Measurements from ENCODE around the gene GRK5. TPM values are rescaled to one million over a fixed set of nuclear protein-coding genes. Genes with fewer than 3 reads are reported as not detected.

The GRK5 gene
- total RNA-seq, 1 experiment from 2014 or later = 1.2 TPM

DNA sequence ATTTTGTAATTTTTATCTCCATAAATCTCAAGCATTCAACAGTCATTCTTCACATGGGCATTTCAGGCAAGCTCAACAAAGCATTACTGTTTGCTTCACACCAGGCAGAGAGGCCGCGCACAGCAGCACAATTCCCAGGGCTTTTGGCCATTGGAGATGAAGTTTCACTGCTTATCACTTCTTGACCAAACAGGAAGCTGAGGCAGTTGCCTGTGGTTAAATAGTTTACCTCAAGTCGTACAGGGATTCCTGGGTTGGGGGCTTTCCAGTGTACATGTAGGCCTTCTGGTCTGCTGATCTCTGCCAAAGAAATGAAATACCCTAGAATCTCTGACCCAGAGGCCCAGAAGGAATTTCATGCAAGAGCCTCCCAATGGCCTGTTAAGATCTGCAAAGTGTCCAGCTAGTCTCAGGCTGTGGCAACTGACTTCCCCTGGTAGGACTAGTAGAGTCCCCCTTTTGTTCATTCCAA lies 17.5 kb upstream of the GRK5 start:
- H2BK15ac ChIP-seq (ENCODE audit: low read depth, low read length) = no peak overlapping the region
- peaks cover 12% of the 10 kb centered on the region for H3K27me3 Mint-ChIP-seq (ENCODE audit: low read depth)
- H3K23me2 ChIP-seq (ENCODE audit: insufficient read length, low read depth, low read length, poor library complexity, severe bottlenecking) = no peaks in the 10 kb centered on the region
- no peaks in the 10 kb centered on the region for H3K9me3 ChIP-seq (ENCODE audit: control insufficient read depth, low read depth, low read length)
- no peak overlapping the region; a peak in 1 of 7 replicates for H3K27ac Mint-ChIP-seq
- H3K9me3 Mint-ChIP-seq = no peaks in the 10 kb centered on the region
- H2AFZ ChIP-seq (ENCODE audit: low read length) = no peak overlapping the region
- H3K4me1 ChIP-seq (ENCODE audit: insufficient read depth, low read length) = no peaks in the 10 kb centered on the region
- no peaks in the 10 kb centered on the region for H3K36me3 Mint-ChIP-seq (ENCODE audit: insufficient read depth in 1 of 3, low read depth in 3 of 3)
- no peaks in the 10 kb centered on the region for H3K79me2 ChIP-seq (ENCODE audit: insufficient read depth, low read length)
- H4K20me1 ChIP-seq (ENCODE audit: control insufficient read depth, insufficient read depth, insufficient read length) = no peaks in the 10 kb centered on the region
- H3T11ph ChIP-seq (ENCODE audit: low read length) = no peak overlapping the region
- H3K4me2 ChIP-seq (ENCODE audit: insufficient read depth, insufficient read length, low read length) = no peak overlapping the region
- no peak overlapping the region for H4K91ac ChIP-seq (ENCODE audit: insufficient read length, low read depth, low read length)
- H3K4me1 Mint-ChIP-seq = peaks cover 2 to 5% of the 10 kb centered on the region in 2 experiments; a peak in 2 of 4 replicates
- no peaks in the 10 kb centered on the region; the same call in 1 of the 2 replicates for H3K27me3 ChIP-seq (ENCODE audit: insufficient read depth, low read length)
- H2BK120ac ChIP-seq (ENCODE audit: low read depth, low read length, poor library complexity, severe bottlenecking) = no peak overlapping the region
- H4K8ac ChIP-seq (replicated peaks; ENCODE audit: insufficient read length, low read depth, low read length) = no peak overlapping the region
- H3K4me3 Mint-ChIP-seq = no peak overlapping the region
- no peak for DNase-seq
- no peak overlapping the region for H2BK20ac ChIP-seq (ENCODE audit: low read depth, low read length, poor library complexity, severe bottlenecking)
- no peak overlapping the region for H3K23ac ChIP-seq (ENCODE audit: insufficient read length, low read depth, low read length)
- TF ChIP-seq, protein P1, sequence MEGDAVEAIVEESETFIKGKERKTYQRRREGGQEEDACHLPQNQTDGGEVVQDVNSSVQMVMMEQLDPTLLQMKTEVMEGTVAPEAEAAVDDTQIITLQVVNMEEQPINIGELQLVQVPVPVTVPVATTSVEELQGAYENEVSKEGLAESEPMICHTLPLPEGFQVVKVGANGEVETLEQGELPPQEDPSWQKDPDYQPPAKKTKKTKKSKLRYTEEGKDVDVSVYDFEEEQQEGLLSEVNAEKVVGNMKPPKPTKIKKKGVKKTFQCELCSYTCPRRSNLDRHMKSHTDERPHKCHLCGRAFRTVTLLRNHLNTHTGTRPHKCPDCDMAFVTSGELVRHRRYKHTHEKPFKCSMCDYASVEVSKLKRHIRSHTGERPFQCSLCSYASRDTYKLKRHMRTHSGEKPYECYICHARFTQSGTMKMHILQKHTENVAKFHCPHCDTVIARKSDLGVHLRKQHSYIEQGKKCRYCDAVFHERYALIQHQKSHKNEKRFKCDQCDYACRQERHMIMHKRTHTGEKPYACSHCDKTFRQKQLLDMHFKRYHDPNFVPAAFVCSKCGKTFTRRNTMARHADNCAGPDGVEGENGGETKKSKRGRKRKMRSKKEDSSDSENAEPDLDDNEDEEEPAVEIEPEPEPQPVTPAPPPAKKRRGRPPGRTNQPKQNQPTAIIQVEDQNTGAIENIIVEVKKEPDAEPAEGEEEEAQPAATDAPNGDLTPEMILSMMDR (conservative IDR thresholded peaks at IDR 0.05) = no peak
- no peak overlapping the region for H4K5ac ChIP-seq (ENCODE audit: insufficient read length, low read depth, low read length)
- no peak overlapping the region for H2BK12ac ChIP-seq (ENCODE audit: insufficient read length, low read depth, low read length)
- H3K56ac ChIP-seq (ENCODE audit: insufficient read length, low read depth, low read length) = no peak overlapping the region
- H3K14ac ChIP-seq (ENCODE audit: insufficient read depth, low read length) = no peak overlapping the region
- no peaks in the 10 kb centered on the region for H3K79me1 ChIP-seq (ENCODE audit: insufficient read depth, low read depth, low read length, poor library complexity, severe bottlenecking)
- no peak overlapping the region for H3K27ac ChIP-seq (ENCODE audit: insufficient read length, low read depth, low read length)
- no peak overlapping the region for H3K9ac ChIP-seq (ENCODE audit: extremely low read depth, insufficient read length, low read length)
- H2AK5ac ChIP-seq (ENCODE audit: insufficient read length, low read length) = no peak overlapping the region
- H3K4ac ChIP-seq (ENCODE audit: low read depth, low read length) = no peak overlapping the region
- no peak overlapping the region for H2BK5ac ChIP-seq (ENCODE audit: insufficient read length, low read length)
- no peak overlapping the region for H3K18ac ChIP-seq (ENCODE audit: insufficient read length, low read depth, low read length)
- WGBS (ENCODE audit: extremely low coverage, insufficient read length, low lambda C conversion rate) = no CpG with 5 or more reads among the region's 3 CpGs

All from H9 (cell line).